ENCODE data around the gene JMJD7. TPM values are rescaled to one million over a fixed set of nuclear protein-coding genes. Genes with fewer than 3 reads are reported as not detected.
A peak's percentile ranks its signal among the peaks of the same experiment; 100 is the strongest.

The JMJD7 gene
- total RNA-seq, 4 donors from 2014 or later, result 45.4 to 88.3 (median 60.9) TPM

DNA sequence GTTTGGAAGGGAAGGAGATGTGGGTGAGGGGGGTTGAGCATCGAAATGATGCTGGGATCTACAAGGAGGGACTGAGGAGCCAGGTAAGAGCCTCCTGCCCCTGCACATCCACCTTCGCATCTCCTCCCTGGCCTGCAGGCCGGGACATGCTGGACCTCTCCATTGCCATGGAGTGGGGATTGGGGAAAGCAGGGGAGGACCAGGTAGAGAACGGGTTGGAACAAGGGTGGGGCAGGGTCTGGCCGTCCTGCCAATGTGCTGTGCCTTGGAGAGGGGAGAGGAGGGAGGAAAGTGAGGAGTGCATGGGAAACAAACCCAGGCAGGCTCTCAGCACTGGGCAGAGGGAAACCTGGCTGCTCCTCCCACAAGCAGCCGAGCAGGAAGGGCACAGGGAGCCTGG, 21.3 kb downstream of the JMJD7 start:
- H3K4me1 ChIP-seq, result peaks cover 44% of the 10 kb centered on the region
- TF ChIP-seq, protein P1, sequence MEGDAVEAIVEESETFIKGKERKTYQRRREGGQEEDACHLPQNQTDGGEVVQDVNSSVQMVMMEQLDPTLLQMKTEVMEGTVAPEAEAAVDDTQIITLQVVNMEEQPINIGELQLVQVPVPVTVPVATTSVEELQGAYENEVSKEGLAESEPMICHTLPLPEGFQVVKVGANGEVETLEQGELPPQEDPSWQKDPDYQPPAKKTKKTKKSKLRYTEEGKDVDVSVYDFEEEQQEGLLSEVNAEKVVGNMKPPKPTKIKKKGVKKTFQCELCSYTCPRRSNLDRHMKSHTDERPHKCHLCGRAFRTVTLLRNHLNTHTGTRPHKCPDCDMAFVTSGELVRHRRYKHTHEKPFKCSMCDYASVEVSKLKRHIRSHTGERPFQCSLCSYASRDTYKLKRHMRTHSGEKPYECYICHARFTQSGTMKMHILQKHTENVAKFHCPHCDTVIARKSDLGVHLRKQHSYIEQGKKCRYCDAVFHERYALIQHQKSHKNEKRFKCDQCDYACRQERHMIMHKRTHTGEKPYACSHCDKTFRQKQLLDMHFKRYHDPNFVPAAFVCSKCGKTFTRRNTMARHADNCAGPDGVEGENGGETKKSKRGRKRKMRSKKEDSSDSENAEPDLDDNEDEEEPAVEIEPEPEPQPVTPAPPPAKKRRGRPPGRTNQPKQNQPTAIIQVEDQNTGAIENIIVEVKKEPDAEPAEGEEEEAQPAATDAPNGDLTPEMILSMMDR (IDR thresholded peaks at IDR 0.05), result no peak
- TF ChIP-seq POLR2A (IDR thresholded peaks at IDR 0.05), result no peak
- no peak for TF ChIP-seq POLR2AphosphoS5 (IDR thresholded peaks at IDR 0.05)
- no peak for TF ChIP-seq EP300 (IDR thresholded peaks at IDR 0.05)
- no peaks in the 10 kb centered on the region for H3K9me3 ChIP-seq
- H3K36me3 ChIP-seq, result peaks cover 46% of the 10 kb centered on the region
- DNase-seq (ENCODE audit: low spot score in 2 of 2), result no peak
- 43% methylated on average over 6 of the region's 6 CpGs for WGBS
- peaks cover 4% of the 10 kb centered on the region for H3K27me3 ChIP-seq
- H3K27ac ChIP-seq, result peak overlapping the region; percentile 55
- H3K4me3 ChIP-seq, result no peak overlapping the region

DNA sequence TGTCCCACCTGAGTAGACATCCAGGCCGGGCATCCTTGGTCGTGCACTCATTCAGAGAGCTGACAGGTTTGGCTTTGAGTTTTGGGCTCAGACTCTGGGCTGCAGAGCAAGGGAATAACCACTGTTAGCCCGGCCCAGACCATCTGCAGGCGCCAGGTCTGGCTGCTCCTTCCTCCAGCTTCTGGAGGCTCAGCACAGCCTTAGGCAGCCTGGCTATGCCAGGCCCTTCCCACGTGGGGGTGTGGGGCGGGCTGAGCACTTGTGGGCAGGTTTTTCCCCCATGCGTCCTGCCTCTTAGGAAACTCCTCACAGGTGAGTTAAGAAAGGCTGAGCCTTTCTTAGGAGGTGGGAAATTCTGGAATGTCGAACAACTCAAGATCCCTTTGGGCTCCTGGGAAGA, 22.0 kb downstream of the JMJD7 start:
- no peaks in the 10 kb centered on the region for H3K9me3 ChIP-seq
- H3K36me3 ChIP-seq, result peaks cover 39% of the 10 kb centered on the region
- WGBS, result 57% methylated on average over 5 of the region's 8 CpGs
- H3K4me3 ChIP-seq, result no peak overlapping the region
- peaks cover 4% of the 10 kb centered on the region for H3K27me3 ChIP-seq
- peaks cover 44% of the 10 kb centered on the region for H3K4me1 ChIP-seq
- peak overlapping the region; percentile 55 for H3K27ac ChIP-seq
- no peak for DNase-seq (ENCODE audit: low spot score in 2 of 2)
- no peak for TF ChIP-seq POLR2A (IDR thresholded peaks at IDR 0.05)
- no peak for TF ChIP-seq POLR2AphosphoS5 (IDR thresholded peaks at IDR 0.05)
- TF ChIP-seq, protein P1 (IDR thresholded peaks at IDR 0.05), result no peak
- TF ChIP-seq EP300 (IDR thresholded peaks at IDR 0.05), result no peak

DNA sequence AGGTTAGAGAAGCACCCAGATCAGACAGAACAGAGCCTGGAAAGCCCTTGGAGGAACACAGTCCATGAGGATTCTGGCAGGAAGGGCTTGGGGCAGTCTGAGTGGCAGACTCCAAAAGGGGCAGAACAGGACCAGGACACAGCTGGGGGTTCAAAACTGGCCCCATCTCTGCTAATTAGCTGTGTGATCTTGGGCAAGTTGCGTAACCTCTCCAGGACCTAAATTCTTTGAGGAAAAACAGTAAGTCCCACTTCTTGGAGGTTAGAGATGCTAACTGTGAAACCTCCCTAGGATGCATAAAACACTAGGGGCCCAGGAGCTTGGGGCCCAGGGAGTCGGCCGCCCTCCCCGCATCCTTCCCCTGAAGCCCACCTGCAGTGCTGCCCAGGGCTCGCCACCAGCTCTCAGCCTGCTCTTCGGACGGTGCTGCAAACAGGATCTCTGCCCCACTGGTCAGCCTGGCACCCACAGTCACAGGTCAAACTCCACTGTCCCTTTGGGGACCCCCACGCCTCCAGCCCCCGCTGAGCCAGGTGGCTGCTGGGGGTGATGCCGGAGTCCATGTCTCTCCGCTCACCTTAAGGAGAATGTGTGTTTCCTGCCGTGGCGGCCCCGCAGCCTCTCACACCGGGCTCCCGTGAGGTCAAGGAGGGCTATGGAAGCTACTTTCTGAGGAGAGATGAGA, 22.7 kb downstream of the JMJD7 start:
- 83% methylated on average over 14 of the region's 16 CpGs for WGBS
- Histone ChIP-seq H3K27ac (peak overlapping the region; percentile 45), H3K4me1 (peaks cover 47% of the 10 kb centered on the region), H3K36me3 (peaks cover 31% of the 10 kb centered on the region), H3K4me3 (no peak overlapping the region), H3K9me3 (no peaks in the 10 kb centered on the region), H3K27me3 (peaks cover 4% of the 10 kb centered on the region)
- no peak for DNase-seq (ENCODE audit: low spot score in 2 of 2)
- TF ChIP-seq POLR2A (IDR thresholded peaks at IDR 0.05), result no peak
- no peak for TF ChIP-seq POLR2AphosphoS5 (IDR thresholded peaks at IDR 0.05)
- TF ChIP-seq EP300 (IDR thresholded peaks at IDR 0.05), result no peak
- TF ChIP-seq, protein P1 (IDR thresholded peaks at IDR 0.05), result no peak

DNA sequence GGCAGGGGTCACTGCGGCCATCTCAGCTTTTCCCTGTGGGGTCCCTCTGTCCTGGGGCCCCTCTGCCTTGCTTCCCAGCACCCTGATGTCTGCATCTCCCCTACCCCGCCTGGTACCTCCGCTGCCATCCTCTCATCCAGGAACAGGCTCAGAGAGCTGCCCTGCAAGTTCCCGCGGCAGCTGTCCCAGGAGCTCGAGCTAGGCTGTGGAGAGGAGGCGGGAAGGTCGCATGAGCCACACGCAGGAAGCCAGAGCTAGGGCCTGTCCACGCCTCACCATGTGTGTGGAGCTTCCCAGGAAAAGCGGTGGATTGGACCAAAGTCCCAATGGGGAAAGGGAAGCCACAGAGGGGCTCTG, 23.3 kb downstream of the JMJD7 start:
- Histone ChIP-seq H3K36me3 (peaks cover 26% of the 10 kb centered on the region), H3K27ac (no peak overlapping the region), H3K9me3 (no peaks in the 10 kb centered on the region), H3K27me3 (peaks cover 4% of the 10 kb centered on the region), H3K4me1 (peaks cover 47% of the 10 kb centered on the region), H3K4me3 (no peak overlapping the region)
- WGBS, result 36% methylated on average over 10 of the region's 11 CpGs
- DNase-seq (ENCODE audit: low spot score in 2 of 2), result no peak
- no peak for TF ChIP-seq EP300 (IDR thresholded peaks at IDR 0.05)
- no peak for TF ChIP-seq POLR2AphosphoS5 (IDR thresholded peaks at IDR 0.05)
- TF ChIP-seq, protein P1 (IDR thresholded peaks at IDR 0.05), result no peak
- no peak for TF ChIP-seq POLR2A (IDR thresholded peaks at IDR 0.05)

DNA sequence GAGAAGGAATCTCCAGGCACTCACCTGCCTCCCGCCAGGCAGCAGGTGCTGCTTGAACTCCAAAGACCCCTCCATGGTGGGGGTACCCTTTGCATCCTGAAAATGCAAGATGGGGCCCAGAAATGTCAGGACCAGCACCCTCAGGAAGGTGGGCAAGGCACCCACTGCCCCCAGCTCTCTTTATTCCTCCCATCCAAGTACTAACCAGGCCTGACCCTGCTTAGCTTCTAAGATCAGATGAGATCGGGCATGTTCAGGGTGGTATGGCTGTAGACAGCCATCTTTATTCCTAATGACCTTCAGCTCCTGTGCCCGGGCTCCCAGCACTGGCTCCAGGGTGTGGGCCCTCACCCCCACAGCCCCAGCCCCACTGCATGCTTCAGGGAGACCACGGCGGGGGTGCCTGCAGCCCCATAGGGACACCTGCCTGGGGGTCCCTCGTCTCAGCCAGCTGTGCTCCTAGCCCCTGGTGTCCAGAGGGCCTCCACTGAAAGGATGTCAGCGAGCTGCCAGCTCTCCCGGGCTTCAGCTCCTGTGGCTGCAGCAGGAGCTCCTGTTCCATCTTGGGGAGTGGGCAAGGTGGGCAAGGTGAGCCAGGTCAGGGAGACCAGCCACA, 24.0 kb downstream of the JMJD7 start:
- 83% methylated on average over 5 of the region's 8 CpGs for WGBS
- Histone ChIP-seq H3K9me3 (no peaks in the 10 kb centered on the region), H3K36me3 (peaks cover 19% of the 10 kb centered on the region), H3K4me3 (no peak overlapping the region), H3K27ac (no peak overlapping the region), H3K27me3 (peaks cover 4% of the 10 kb centered on the region), H3K4me1 (peaks cover 47% of the 10 kb centered on the region)
- TF ChIP-seq EP300 (IDR thresholded peaks at IDR 0.05) (no peak), POLR2A (IDR thresholded peaks at IDR 0.05) (no peak), POLR2AphosphoS5 (IDR thresholded peaks at IDR 0.05) (no peak)
- TF ChIP-seq, protein P1 (IDR thresholded peaks at IDR 0.05), result no peak
- no peak for DNase-seq (ENCODE audit: low spot score in 2 of 2)
